Immature natural killer cell (primary cell): ENCODE data around the gene PWWP2B. TPM values are rescaled to one million over a fixed set of nuclear protein-coding genes. Genes with fewer than 3 reads are reported as not detected.
A peak's percentile ranks its signal among the peaks of the same experiment; 100 is the strongest.

Experiments used
- DNase-seq, 3 donors: peaks; one replicate each; pipeline ENCODE4 v3.0.0; 2022; ENCODE audit warnings: mixed read lengths in 1 of 3
- H3K27ac Mint-ChIP-seq, 6 donors: one replicate each; pipeline ENCODE4 v1.8.0; 2020; ENCODE audit warnings: mixed read lengths in 6 of 6, mild to moderate bottlenecking in 5 of 6, inconsistent platforms in 4 of 6, moderate library complexity in 3 of 6
- H3K27me3 Mint-ChIP-seq, 3 donors: one replicate each; pipeline ENCODE4 v1.8.0; 2020 to 2021; ENCODE audit warnings: low read depth in 3 of 3, mild to moderate bottlenecking in 3 of 3, mixed read lengths in 3 of 3, moderate library complexity in 3 of 3, inconsistent platforms in 1 of 3
- H3K36me3 Mint-ChIP-seq, 3 donors: one replicate each; pipeline ENCODE4 v1.8.0; 2020; ENCODE audit warnings: mixed read lengths in 3 of 3, inconsistent platforms in 2 of 3, mild to moderate bottlenecking in 2 of 3
- H3K4me1 Mint-ChIP-seq, 2 donors: one replicate each; pipeline ENCODE4 v1.8.0; 2020; ENCODE audit warnings: inconsistent platforms in 2 of 2, mild to moderate bottlenecking in 2 of 2, mixed read lengths in 2 of 2, moderate library complexity in 1 of 2
- H3K4me3 Mint-ChIP-seq, 5 donors: one replicate each; pipeline ENCODE4 v1.8.0; 2020; ENCODE audit warnings: mild to moderate bottlenecking in 5 of 5, mixed read lengths in 5 of 5, inconsistent platforms in 3 of 5, moderate library complexity in 3 of 5
- H3K9me3 Mint-ChIP-seq, 6 donors: one replicate each; pipeline ENCODE4 v1.8.0; 2020; ENCODE audit warnings: mild to moderate bottlenecking in 6 of 6, mixed read lengths in 6 of 6, inconsistent platforms in 4 of 6, moderate library complexity in 3 of 6
- polyA plus RNA-seq, 3 donors: library from polyadenylated mRNA; unstranded; fragments of 300-500 nt; fragmentation: Illumina TruSeq; gene quantifications; one replicate each; pipeline ENCODE4 v1.2.3, GENCODE V29; 2021

Gene PWWP2B
- polyA plus RNA-seq, 3 donors from 2014 or later = 4.0 to 7.3 (median 4.3) TPM

- no peak overlapping the region for H3K4me3 Mint-ChIP-seq
- H3K27ac Mint-ChIP-seq = peak overlapping the region in 3 of 6 donors; percentile 31 to 67 (median 34)
Observed at GRCh38 chr10:132405463-132405991, 8.5 kb downstream of the PWWP2B start.

GRCh38 chr10:132406181-132406580, 9.2 kb downstream of the PWWP2B start:
- Mint-ChIP-seq H3K9me3 (no peaks in the 10 kb centered on the region), H3K4me3 (peak overlapping the region in 3 of 5 donors; percentile 15 to 49 (median 21)), H3K27me3 (peaks cover 3 to 17% (median 15%) of the 10 kb centered on the region in 3 donors), H3K4me1 (peaks cover 23 to 32% of the 10 kb centered on the region in 2 donors), H3K27ac (peak overlapping the region in 3 of 6 donors; percentile 21 to 67 (median 34)), H3K36me3 (peaks cover 0 to 4% (median 4%) of the 10 kb centered on the region in 3 donors)
- DNase-seq = no peak

More at GRCh38 chr10:132405463-132405991, 8.5 kb downstream of the PWWP2B start:
- H3K36me3 Mint-ChIP-seq = peaks cover 0 to 4% (median 4%) of the 10 kb centered on the region in 3 donors
- H3K27me3 Mint-ChIP-seq = peaks cover 3 to 17% (median 15%) of the 10 kb centered on the region in 3 donors
- DNase-seq = no peak
- no peaks in the 10 kb centered on the region for H3K9me3 Mint-ChIP-seq
- H3K4me1 Mint-ChIP-seq = peaks cover 23 to 34% of the 10 kb centered on the region in 2 donors

DNA sequence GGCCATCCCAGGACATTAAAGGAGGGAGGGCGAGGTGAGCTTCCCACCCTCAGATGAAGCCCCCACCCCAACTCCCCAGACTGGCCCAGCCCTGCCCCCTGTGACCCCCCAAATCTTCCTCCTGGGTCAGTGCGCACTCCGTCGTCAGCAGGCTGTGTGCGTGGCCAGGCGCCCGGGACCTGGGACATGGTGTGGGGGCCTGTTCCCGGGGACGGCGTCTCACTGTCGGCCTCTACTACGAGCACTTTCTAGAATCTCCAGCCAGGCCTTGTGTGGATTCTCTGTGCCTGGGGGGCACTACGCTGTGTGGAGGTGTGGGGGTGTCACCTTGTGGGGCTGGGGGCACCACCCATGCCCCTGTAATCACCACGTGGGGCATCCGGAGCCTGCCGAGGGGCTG, 9.8 kb downstream of the PWWP2B start:
- DNase-seq = no peak
- H3K27ac Mint-ChIP-seq = no peak overlapping the region
- H3K36me3 Mint-ChIP-seq = peaks cover 0 to 4% (median 4%) of the 10 kb centered on the region in 3 donors
- no peaks in the 10 kb centered on the region for H3K9me3 Mint-ChIP-seq
- H3K27me3 Mint-ChIP-seq = peaks cover 3 to 18% (median 15%) of the 10 kb centered on the region in 3 donors
- H3K4me3 Mint-ChIP-seq = peak overlapping the region in 1 of 5 donors; percentile 21
- H3K4me1 Mint-ChIP-seq = peaks cover 27 to 32% of the 10 kb centered on the region in 2 donors

- H3K4me1 Mint-ChIP-seq = peaks cover 30 to 32% of the 10 kb centered on the region in 2 donors
- peak overlapping the region; percentile 80 to 93 (median 86) for H3K27ac Mint-ChIP-seq
- peak overlapping the region; percentile 81 to 87 (median 84) for H3K4me3 Mint-ChIP-seq
Observed at GRCh38 chr10:132407243-132407746, 10.3 kb downstream of the PWWP2B start.

GRCh38 chr10:132407846-132408278, 10.9 kb downstream of the PWWP2B start:
- peak overlapping the region; percentile 81 to 93 (median 88) for H3K27ac Mint-ChIP-seq
- peaks cover 0 to 4% (median 4%) of the 10 kb centered on the region in 3 donors for H3K36me3 Mint-ChIP-seq
- peak; percentile 62 to 65 (median 64) for DNase-seq
- H3K27me3 Mint-ChIP-seq = peaks cover 3 to 19% (median 16%) of the 10 kb centered on the region in 3 donors
- no peaks in the 10 kb centered on the region for H3K9me3 Mint-ChIP-seq
- H3K4me3 Mint-ChIP-seq = peak overlapping the region; percentile 81 to 87 (median 84)
- H3K4me1 Mint-ChIP-seq = peaks cover 30 to 36% of the 10 kb centered on the region in 2 donors

More at GRCh38 chr10:132407243-132407746, 10.3 kb downstream of the PWWP2B start:
- H3K27me3 Mint-ChIP-seq = peaks cover 3 to 19% (median 15%) of the 10 kb centered on the region in 3 donors
- H3K9me3 Mint-ChIP-seq = no peaks in the 10 kb centered on the region
- H3K36me3 Mint-ChIP-seq = peaks cover 0 to 4% (median 4%) of the 10 kb centered on the region in 3 donors
- no peak for DNase-seq

GRCh38 chr10:132408367-132408781, 11.4 kb downstream of the PWWP2B start:
- Mint-ChIP-seq H3K4me1 (peaks cover 29 to 37% of the 10 kb centered on the region in 2 donors), H3K36me3 (peaks cover 0 to 4% (median 4%) of the 10 kb centered on the region in 3 donors), H3K27ac (peak overlapping the region; percentile 81 to 93 (median 88)), H3K9me3 (no peaks in the 10 kb centered on the region), H3K4me3 (peak overlapping the region; percentile 81 to 87 (median 84)), H3K27me3 (peaks cover 3 to 15% (median 14%) of the 10 kb centered on the region in 3 donors)
- DNase-seq = peak; percentile 69 to 77 (median 71)

- H3K9me3 Mint-ChIP-seq = no peaks in the 10 kb centered on the region
- peaks cover 3 to 17% (median 15%) of the 10 kb centered on the region in 3 donors for H3K27me3 Mint-ChIP-seq
- peaks cover 34 to 41% of the 10 kb centered on the region in 2 donors for H3K4me1 Mint-ChIP-seq
- peaks cover 0 to 4% (median 4%) of the 10 kb centered on the region in 3 donors for H3K36me3 Mint-ChIP-seq
- H3K4me3 Mint-ChIP-seq = peak overlapping the region; percentile 62 to 87 (median 72)
- DNase-seq = peak in 2 of 3 donors; percentile 55 to 62
- peak overlapping the region; percentile 23 to 88 (median 80) for H3K27ac Mint-ChIP-seq
Observed at GRCh38 chr10:132408823-132409666, 12.0 kb downstream of the PWWP2B start.

DNA sequence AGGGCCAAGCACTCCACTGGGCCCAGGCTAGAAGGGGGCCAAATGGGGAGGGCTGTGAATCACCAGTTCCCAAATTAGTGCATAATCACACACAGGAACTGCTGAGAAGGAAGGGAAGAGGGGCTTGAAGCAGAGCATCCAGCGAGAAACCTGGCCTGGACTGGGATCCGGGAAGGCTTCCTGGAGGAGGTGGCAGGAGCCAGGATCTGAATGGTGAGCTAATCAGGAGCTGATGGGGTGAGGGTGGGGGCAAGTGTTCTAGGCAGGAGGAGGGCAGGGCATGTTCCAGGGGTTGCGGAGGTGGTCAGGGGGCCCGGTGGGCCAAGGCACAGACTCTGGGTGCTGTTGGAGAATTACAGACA, 12.6 kb downstream of the PWWP2B start:
- H3K27me3 Mint-ChIP-seq = peaks cover 3 to 17% (median 15%) of the 10 kb centered on the region in 3 donors
- peak overlapping the region in 5 of 6 donors; percentile 37 to 91 (median 82) for H3K27ac Mint-ChIP-seq
- no peaks in the 10 kb centered on the region for H3K9me3 Mint-ChIP-seq
- DNase-seq = no peak
- peaks cover 0 to 4% (median 4%) of the 10 kb centered on the region in 3 donors for H3K36me3 Mint-ChIP-seq
- H3K4me1 Mint-ChIP-seq = peaks cover 40 to 44% of the 10 kb centered on the region in 2 donors
- H3K4me3 Mint-ChIP-seq = peak overlapping the region; percentile 27 to 75 (median 49)

GRCh38 chr10:132410056-132410778, 13.2 kb downstream of the PWWP2B start:
- Mint-ChIP-seq H3K9me3 (no peaks in the 10 kb centered on the region), H3K4me3 (peak overlapping the region; percentile 27 to 75 (median 49)), H3K4me1 (peaks cover 46 to 47% of the 10 kb centered on the region in 2 donors), H3K27me3 (peaks cover 3 to 17% (median 15%) of the 10 kb centered on the region in 3 donors), H3K27ac (peak overlapping the region in 5 of 6 donors; percentile 37 to 91 (median 82)), H3K36me3 (peaks cover 4 to 8% (median 4%) of the 10 kb centered on the region in 3 donors)
- no peak for DNase-seq

DNA sequence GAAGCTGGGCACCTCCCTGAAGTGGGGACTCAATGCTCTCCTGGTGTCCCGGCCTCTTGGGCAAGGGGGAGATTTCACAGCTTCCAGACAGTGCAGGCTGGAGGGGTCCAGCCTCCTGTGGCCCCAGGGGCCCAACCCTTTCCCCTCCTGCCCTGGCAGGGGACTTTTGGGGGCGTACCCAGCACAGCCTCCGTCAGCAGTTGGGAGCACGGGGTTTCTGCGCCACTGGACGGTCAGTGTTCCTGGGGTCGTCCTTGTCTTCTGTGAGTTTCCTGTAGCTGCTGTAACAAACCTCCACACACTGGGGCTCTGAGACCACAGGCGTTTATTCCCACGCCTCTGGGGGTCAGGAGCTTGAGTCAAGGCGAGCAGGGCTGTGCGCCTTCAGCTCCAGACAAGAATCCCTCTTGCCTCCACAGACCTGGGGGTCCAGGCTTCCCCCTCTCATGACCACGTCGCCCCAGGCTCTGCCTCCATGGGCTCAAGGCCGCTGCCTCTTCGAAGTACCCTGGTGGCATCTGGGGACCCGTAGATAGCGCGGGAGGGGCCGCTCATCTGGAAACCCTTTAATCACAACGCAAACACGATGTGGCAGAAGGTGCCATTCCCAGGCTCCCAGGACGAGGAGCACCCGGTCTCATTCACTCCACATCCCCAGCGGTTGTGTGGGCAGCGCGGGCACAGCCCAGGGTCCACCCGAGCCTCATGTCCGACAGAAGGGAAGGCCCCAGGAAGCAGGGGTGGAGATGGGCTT, 14.0 kb downstream of the PWWP2B start:
- peaks cover under 1 to 10% (median 5%) of the 10 kb centered on the region in 3 donors for H3K36me3 Mint-ChIP-seq
- H3K27ac Mint-ChIP-seq = peak overlapping the region in 2 of 6 donors; percentile 10 to 12
- no peak overlapping the region for H3K4me3 Mint-ChIP-seq
- no peak for DNase-seq
- H3K4me1 Mint-ChIP-seq = peaks cover 51% of the 10 kb centered on the region in 2 donors
- peaks cover 3 to 16% (median 15%) of the 10 kb centered on the region in 3 donors for H3K27me3 Mint-ChIP-seq
- no peaks in the 10 kb centered on the region for H3K9me3 Mint-ChIP-seq

- DNase-seq = no peak
- H3K4me3 Mint-ChIP-seq = no peak overlapping the region
- H3K4me1 Mint-ChIP-seq = peaks cover 49 to 51% of the 10 kb centered on the region in 2 donors
Observed at GRCh38 chr10:132411561-132412253, 14.7 kb downstream of the PWWP2B start.

More at GRCh38 chr10:132411561-132412253, 14.7 kb downstream of the PWWP2B start:
- H3K27ac Mint-ChIP-seq = peak overlapping the region in 4 of 6 donors; percentile 39 to 88 (median 73)
- peaks cover 0 to 9% (median 5%) of the 10 kb centered on the region in 3 donors for H3K36me3 Mint-ChIP-seq
- H3K9me3 Mint-ChIP-seq = no peaks in the 10 kb centered on the region
- H3K27me3 Mint-ChIP-seq = peaks cover 3 to 17% (median 16%) of the 10 kb centered on the region in 3 donors
